K562 (cell line): Measurements from ENCODE around the gene OR2A14. TPM values are rescaled to one million over a fixed set of nuclear protein-coding genes. Genes with fewer than 3 reads are reported as not detected.
"Not testable (repeated sequence)": the region's sequence is repeated elsewhere in the genome, so short reads cannot be mapped to it uniquely, and the experiment has no call there.

Experiments used
- ATAC-seq: fragments of 200-7000 bp; cut with Tn5 transposase; 3 replicates; pipeline ENCODE4 v1.9.1; 2020; ENCODE audit warnings: moderate library complexity
- BruUV-seq: library from RNA; stranded (reverse); fragments of 400-500 nt; replicated peaks from 2 replicates; lab custom pipeline; 2021; lab: Mats Ljungman, UMichigan
- CTCF ChIA-PET: fragments of 300-600 bp; formaldehyde crosslinking; extraction: SDS; loops from one replicate; lab custom pipeline; 2021; ENCODE audit warnings: low intra/inter-chr PET ratio; lab: Yijun Ruan, JAX
- POLR2A ChIA-PET: fragments of 300-600, 350-650 bp; sonication (Branson Sonifier 250); formaldehyde crosslinking; extraction: SDS; loops from one replicate; lab custom pipeline; 2021; ENCODE audit warnings: antibody characterized with exemption, inconsistent platforms; lab: Yijun Ruan, JAX
- DNase-seq, 4 experiments: peaks; one replicate each; pipeline versions ENCODE4 v3.0.0 to v3.0.0-alpha.2; 2011 to 2018; ENCODE audit warnings: low spot score in 3 of 4, mixed read lengths in 3 of 4; ENCODE audit errors: extremely low read depth in 1 of 4
- FAIRE-seq: peaks from 2 replicates; lab custom pipeline; 2011; peaks lifted over from hg19 to GRCh38; lab: Jason Lieb, UNC
- H2AFZ ChIP-seq: 2 replicates; pipeline ENCODE4 v1.6.0; 2011; ENCODE audit warnings: low read depth, low read length, control low read depth, inconsistent platforms
- H3K27ac ChIP-seq: fragments of 200-600 bp; 3 replicates; pipeline ENCODE4 v1.8.0; 2011; ENCODE audit warnings: low read depth, mild to moderate bottlenecking, control low read depth, inconsistent platforms, low read length, moderate library complexity, mixed read lengths; ENCODE audit errors: extremely low read depth
- H3K27me3 ChIP-seq, 2 experiments: fragments of 300-600 bp in 1 of 2; 2 replicates in 1 of 2; 3 replicates in 1 of 2; pipeline versions ENCODE4 v1.6.0 to v1.8.0; 2011; ENCODE audit warnings: inconsistent platforms in 2 of 2, low read length in 2 of 2, mild to moderate bottlenecking in 1 of 2, mixed read lengths in 1 of 2, moderate library complexity in 1 of 2; ENCODE audit not compliant: control insufficient read depth in 2 of 2, insufficient read depth in 2 of 2
- H3K36me3 ChIP-seq: fragments of 300-600 bp; 3 replicates; pipeline ENCODE4 v1.8.0; 2011; ENCODE audit warnings: mild to moderate bottlenecking, low read length, inconsistent platforms; ENCODE audit not compliant: control insufficient read depth, insufficient read depth
- H3K4me1 ChIP-seq, 2 experiments: fragments of 200-600 bp in 1 of 2; replicated peaks in 1 of 2; 2 replicates in 1 of 2; 3 replicates in 1 of 2; pipeline versions ENCODE4 v1.5.1 to v1.8.0; 2011; ENCODE audit warnings: inconsistent platforms in 2 of 2, low read length in 2 of 2, mild to moderate bottlenecking in 1 of 2, mixed read lengths in 1 of 2, moderate library complexity in 1 of 2; ENCODE audit not compliant: control insufficient read depth in 2 of 2, insufficient read depth in 2 of 2
- H3K4me2 ChIP-seq: 2 replicates; pipeline ENCODE4 v1.6.1; 2011; ENCODE audit warnings: low read length, control low read depth, inconsistent platforms, mixed read lengths; ENCODE audit not compliant: insufficient read depth
- H3K4me3 ChIP-seq: fragments of 200-600 bp; sonication (generic), shearing (Covaris generic); 2 replicates; pipeline ENCODE4 v1.5.1; 2016; ENCODE audit warnings: control low read depth, inconsistent platforms
- H3K79me2 ChIP-seq: fragments of 200-600 bp; 3 replicates; pipeline ENCODE4 v1.8.0; 2011; ENCODE audit warnings: low read length, inconsistent platforms; ENCODE audit not compliant: control insufficient read depth, insufficient read depth
- H3K9ac ChIP-seq, 2 experiments: 2 replicates each; pipeline versions ENCODE4 v1.6.0 to v1.6.1; 2011; ENCODE audit warnings: low read depth in 2 of 2, low read length in 2 of 2, control low read depth in 1 of 2, inconsistent platforms in 1 of 2, mild to moderate bottlenecking in 1 of 2, mixed read lengths in 1 of 2; ENCODE audit not compliant: insufficient read depth in 1 of 2
- H3K9me1 ChIP-seq: one replicate; pipeline ENCODE4 v1.6.0; 2011; ENCODE audit warnings: inconsistent platforms, mild to moderate bottlenecking, low read length, moderate library complexity; ENCODE audit not compliant: control insufficient read depth, insufficient read depth
- H3K9me3 ChIP-seq: replicated peaks from 2 replicates; pipeline ENCODE4 v1.5.1; 2011; ENCODE audit warnings: low read depth, low read length, inconsistent platforms; ENCODE audit not compliant: control insufficient read depth, insufficient read depth
- H4K20me1 ChIP-seq: replicated peaks from 2 replicates; pipeline ENCODE4 v1.6.1; 2011; ENCODE audit warnings: low read length, inconsistent platforms, mixed read lengths; ENCODE audit not compliant: control insufficient read depth, insufficient read depth
- WGBS: fragments of 100-300 bp; shearing (Covaris generic); methylation state at CpG from one replicate; pipeline ENCODE4 v1.1.6; 2016; ENCODE audit warnings: low coverage, mixed read lengths; ENCODE audit not compliant: insufficient coverage; ENCODE audit errors: missing lambda C conversion rate; 5-methylcytosine and 5-hydroxymethylcytosine counted together
- in situ Hi-C: fragments of 300-500 bp; cut with MboI; formaldehyde crosslinking; loops from 4 replicates; pipeline ENCODE4 v1.15.0; 2018; ENCODE audit warnings: inconsistent platforms, mixed read lengths
- intact Hi-C: fragments of 100-400 bp; cut with micrococcal nuclease; formaldehyde crosslinking; loops from 2 replicates; pipeline ENCODE4 v1.14.2; 2022
- polyA plus RNA-seq, 8 experiments: library from polyadenylated mRNA; depleted of rRNA in 4 of 8; stranded (reverse) in 5 of 8; unstranded in 3 of 8; fragments of >200 nt; fragmentation: Nextera tagmentation in 2 of 8; fragmentation: Illumina TruSeq in 1 of 8; extraction: Ambion mirVana in 2 of 8; extraction: Trizol in 1 of 8; gene quantifications; 2 replicates each; pipeline versions ENCODE4 v1.2.1 to v1.2.3, GENCODE V29; 2011 to 2014; ENCODE audit warnings: inconsistent platforms in 1 of 8, missing spikeins in 1 of 8
- small RNA-seq: library from RNA; depleted of rRNA; stranded (forward); fragments of <200 nt; gene quantifications from one replicate; pipeline ENCODE3, GENCODE V24; 2014
- total RNA-seq, 7 experiments: library from RNA; depleted of rRNA in 6 of 7; stranded (reverse); fragments of >200 nt in 6 of 7; fragmentation: Illumina TruSeq in 2 of 7; extraction: Trizol in 2 of 7; gene quantifications; 2 replicates each; pipeline versions ENCODE4 v1.2.1 to v1.2.3, GENCODE V29; 2011 to 2021; ENCODE audit warnings: low replicate concordance in 1 of 7

OR2A14 gene
- total and polyA plus RNA-seq, 9 of the 15 experiments (the other 6 are each of a cell fraction or from before 2014, with no cell fraction given): not detected

GRCh38 chr7:144179165-144179479 is 56.1 kb downstream of the OR2A14 start:
- H3K27ac ChIP-seq, BruUV-seq, H3K4me2 ChIP-seq, in situ Hi-C loops, H4K20me1 ChIP-seq, H3K36me3 ChIP-seq, H2AFZ ChIP-seq, H3K27me3 ChIP-seq, H3K79me2 ChIP-seq, CTCF ChIA-PET, DNase-seq, H3K9me1 ChIP-seq, H3K4me1 ChIP-seq, ATAC-seq, H3K9ac ChIP-seq, H3K4me3 ChIP-seq, FAIRE-seq, H3K9me3 ChIP-seq, POLR2A ChIA-PET: not testable (repeated sequence)
- intact Hi-C loops: loop anchor here (10.0 kb wide), 1 partner anchor 216 kb away; no protein-coding TSS in a partner anchor
- 0% methylated on average over 1 of the region's 2 CpGs for WGBS

Small RNA genes within 50 kb of the gene (small RNA-seq; reads per million reads assigned to genes)
- gene OR2A41P: not detected

Other genes with a start within 250 kb of the OR2A14 start
Only the 7 nearest of the 15 such genes appear.
- not detected in 2 replicates for gene OR2A5, start 74.2 kb upstream of the OR2A14 start, total RNA-seq (2014; rRNA removed)
- not detected in 2 replicates for gene OR2A5, start 74.2 kb upstream of the OR2A14 start, total RNA-seq (2014; rRNA removed; fragmentation: Illumina TruSeq; extraction: Trizol)
- not detected in 2 replicates for gene OR2A5, start 74.2 kb upstream of the OR2A14 start, total RNA-seq (2015; rRNA removed; fragmentation: Illumina TruSeq; extraction: Trizol)
- not detected in 2 replicates for gene OR2A5, start 74.2 kb upstream of the OR2A14 start, total RNA-seq (2021)
- gene OR2A5, start 74.2 kb upstream of the OR2A14 start, polyA plus RNA-seq (2011; rRNA removed): not detected in 2 replicates
- gene OR2A5, start 74.2 kb upstream of the OR2A14 start, polyA plus RNA-seq (2014; fragmentation: Illumina TruSeq; extraction: Trizol): not detected in 2 replicates
- gene OR2A5, start 74.2 kb upstream of the OR2A14 start, polyA plus RNA-seq (2014; fragmentation: Nextera tagmentation; extraction: Ambion mirVana): not detected
- gene OR2A5, start 74.2 kb upstream of the OR2A14 start, polyA plus RNA-seq (2014; rRNA removed): not detected in 2 replicates
- not detected in 2 replicates for gene OR2A25, start 53.4 kb upstream of the OR2A14 start, total RNA-seq (2014; rRNA removed)
- gene OR2A25, start 53.4 kb upstream of the OR2A14 start, total RNA-seq (2014; rRNA removed; fragmentation: Illumina TruSeq; extraction: Trizol): not detected in 2 replicates
- gene OR2A25, start 53.4 kb upstream of the OR2A14 start, total RNA-seq (2015; rRNA removed; fragmentation: Illumina TruSeq; extraction: Trizol): not detected in 2 replicates
- not detected in 2 replicates for gene OR2A25, start 53.4 kb upstream of the OR2A14 start, total RNA-seq (2021)
- not detected in 2 replicates for gene OR2A25, start 53.4 kb upstream of the OR2A14 start, polyA plus RNA-seq (2011; rRNA removed)
- gene OR2A25, start 53.4 kb upstream of the OR2A14 start, polyA plus RNA-seq (2014; fragmentation: Illumina TruSeq; extraction: Trizol): not detected in 2 replicates
- gene OR2A25, start 53.4 kb upstream of the OR2A14 start, polyA plus RNA-seq (2014; fragmentation: Nextera tagmentation; extraction: Ambion mirVana): not detected
- not detected in 2 replicates for gene OR2A25, start 53.4 kb upstream of the OR2A14 start, polyA plus RNA-seq (2014; rRNA removed)
- gene OR2A12, start 36.9 kb upstream of the OR2A14 start, total RNA-seq (2014; rRNA removed): not detected in 2 replicates
- gene OR2A12, start 36.9 kb upstream of the OR2A14 start, total RNA-seq (2014; rRNA removed; fragmentation: Illumina TruSeq; extraction: Trizol): not detected in 2 replicates
- not detected in 2 replicates for gene OR2A12, start 36.9 kb upstream of the OR2A14 start, total RNA-seq (2015; rRNA removed; fragmentation: Illumina TruSeq; extraction: Trizol)
- not detected in 2 replicates for gene OR2A12, start 36.9 kb upstream of the OR2A14 start, total RNA-seq (2021)
- gene OR2A12, start 36.9 kb upstream of the OR2A14 start, polyA plus RNA-seq (2011; rRNA removed): not detected in 2 replicates
- not detected in 2 replicates for gene OR2A12, start 36.9 kb upstream of the OR2A14 start, polyA plus RNA-seq (2014; fragmentation: Illumina TruSeq; extraction: Trizol)
- not detected for gene OR2A12, start 36.9 kb upstream of the OR2A14 start, polyA plus RNA-seq (2014; fragmentation: Nextera tagmentation; extraction: Ambion mirVana)
- gene OR2A12, start 36.9 kb upstream of the OR2A14 start, polyA plus RNA-seq (2014; rRNA removed): not detected in 2 replicates
- gene OR2A2, start 13.6 kb upstream of the OR2A14 start, total RNA-seq (2014; rRNA removed): not detected in 2 replicates
- not detected in 2 replicates for gene OR2A2, start 13.6 kb upstream of the OR2A14 start, total RNA-seq (2014; rRNA removed; fragmentation: Illumina TruSeq; extraction: Trizol)
- not detected in 2 replicates for gene OR2A2, start 13.6 kb upstream of the OR2A14 start, total RNA-seq (2015; rRNA removed; fragmentation: Illumina TruSeq; extraction: Trizol)
- gene OR2A2, start 13.6 kb upstream of the OR2A14 start, total RNA-seq (2021): not detected in 2 replicates
- not detected in 2 replicates for gene OR2A2, start 13.6 kb upstream of the OR2A14 start, polyA plus RNA-seq (2011; rRNA removed)
- not detected in 2 replicates for gene OR2A2, start 13.6 kb upstream of the OR2A14 start, polyA plus RNA-seq (2014; fragmentation: Illumina TruSeq; extraction: Trizol)
- not detected for gene OR2A2, start 13.6 kb upstream of the OR2A14 start, polyA plus RNA-seq (2014; fragmentation: Nextera tagmentation; extraction: Ambion mirVana)
- gene OR2A2, start 13.6 kb upstream of the OR2A14 start, polyA plus RNA-seq (2014; rRNA removed): not detected in 2 replicates
- gene CTAGE4, start 60.3 kb downstream of the OR2A14 start, total RNA-seq (2014; rRNA removed): not detected in 2 replicates
- gene CTAGE4, start 60.3 kb downstream of the OR2A14 start, total RNA-seq (2014; rRNA removed; fragmentation: Illumina TruSeq; extraction: Trizol): not detected in 2 replicates
- gene CTAGE4, start 60.3 kb downstream of the OR2A14 start, total RNA-seq (2015; rRNA removed; fragmentation: Illumina TruSeq; extraction: Trizol): 0.04 TPM in 1 of 2 replicates, not detected in the other
- 0.07 TPM in 1 of 2 replicates, not detected in the other for gene CTAGE4, start 60.3 kb downstream of the OR2A14 start, total RNA-seq (2021)
- 0.08 and 0.17 TPM in 2 replicates for gene CTAGE4, start 60.3 kb downstream of the OR2A14 start, polyA plus RNA-seq (2011; rRNA removed)
- gene CTAGE4, start 60.3 kb downstream of the OR2A14 start, polyA plus RNA-seq (2014; fragmentation: Illumina TruSeq; extraction: Trizol): not detected in 2 replicates
- gene CTAGE4, start 60.3 kb downstream of the OR2A14 start, polyA plus RNA-seq (2014; fragmentation: Nextera tagmentation; extraction: Ambion mirVana): not detected
- 0.07 TPM in 1 of 2 replicates, not detected in the other for gene CTAGE4, start 60.3 kb downstream of the OR2A14 start, polyA plus RNA-seq (2014; rRNA removed)
- not detected in 2 replicates for gene ARHGEF35, start 72.7 kb downstream of the OR2A14 start, total RNA-seq (2014; rRNA removed)
- 0.22 and 0.36 TPM in 2 replicates for gene ARHGEF35, start 72.7 kb downstream of the OR2A14 start, total RNA-seq (2014; rRNA removed; fragmentation: Illumina TruSeq; extraction: Trizol)
- gene ARHGEF35, start 72.7 kb downstream of the OR2A14 start, total RNA-seq (2015; rRNA removed; fragmentation: Illumina TruSeq; extraction: Trizol): 0.30 and 0.33 TPM in 2 replicates
- gene ARHGEF35, start 72.7 kb downstream of the OR2A14 start, total RNA-seq (2021): 0.22 and 0.49 TPM in 2 replicates
- 0.39 and 0.59 TPM in 2 replicates for gene ARHGEF35, start 72.7 kb downstream of the OR2A14 start, polyA plus RNA-seq (2011; rRNA removed)
- 0.21 TPM in 2 replicates for gene ARHGEF35, start 72.7 kb downstream of the OR2A14 start, polyA plus RNA-seq (2014; fragmentation: Illumina TruSeq; extraction: Trizol)
- not detected for gene ARHGEF35, start 72.7 kb downstream of the OR2A14 start, polyA plus RNA-seq (2014; fragmentation: Nextera tagmentation; extraction: Ambion mirVana)
- 0.16 TPM in 1 of 2 replicates, not detected in the other for gene ARHGEF35, start 72.7 kb downstream of the OR2A14 start, polyA plus RNA-seq (2014; rRNA removed)
- not detected in 2 replicates for gene OR2A42, start 116.4 kb downstream of the OR2A14 start, total RNA-seq (2014; rRNA removed)
- gene OR2A42, start 116.4 kb downstream of the OR2A14 start, total RNA-seq (2014; rRNA removed; fragmentation: Illumina TruSeq; extraction: Trizol): not detected in 2 replicates
- not detected in 2 replicates for gene OR2A42, start 116.4 kb downstream of the OR2A14 start, total RNA-seq (2015; rRNA removed; fragmentation: Illumina TruSeq; extraction: Trizol)
- not detected in 2 replicates for gene OR2A42, start 116.4 kb downstream of the OR2A14 start, total RNA-seq (2021)
- gene OR2A42, start 116.4 kb downstream of the OR2A14 start, polyA plus RNA-seq (2011; rRNA removed): not detected in 2 replicates
- gene OR2A42, start 116.4 kb downstream of the OR2A14 start, polyA plus RNA-seq (2014; fragmentation: Illumina TruSeq; extraction: Trizol): not detected in 2 replicates
- gene OR2A42, start 116.4 kb downstream of the OR2A14 start, polyA plus RNA-seq (2014; fragmentation: Nextera tagmentation; extraction: Ambion mirVana): not detected
- gene OR2A42, start 116.4 kb downstream of the OR2A14 start, polyA plus RNA-seq (2014; rRNA removed): not detected in 2 replicates